EL (cell line): ENCODE results near the gene RPS6KA5.

Experiments
- DNase-seq: peaks from one replicate; pipeline ENCODE4 v3.0.0-alpha.2; 2016

RPS6KA5 gene

GRCh38 chr14:91021991-91022621 is 38.3 kb downstream of the RPS6KA5 start:
- DNase-seq, result no peak

- no peak for DNase-seq
These were observed 39.3 kb downstream of the RPS6KA5 start for GRCh38 chr14:91021115-91021514.

GRCh38 chr14:91019673-91020072 is 40.8 kb downstream of the RPS6KA5 start:
- no peak for DNase-seq

DNA sequence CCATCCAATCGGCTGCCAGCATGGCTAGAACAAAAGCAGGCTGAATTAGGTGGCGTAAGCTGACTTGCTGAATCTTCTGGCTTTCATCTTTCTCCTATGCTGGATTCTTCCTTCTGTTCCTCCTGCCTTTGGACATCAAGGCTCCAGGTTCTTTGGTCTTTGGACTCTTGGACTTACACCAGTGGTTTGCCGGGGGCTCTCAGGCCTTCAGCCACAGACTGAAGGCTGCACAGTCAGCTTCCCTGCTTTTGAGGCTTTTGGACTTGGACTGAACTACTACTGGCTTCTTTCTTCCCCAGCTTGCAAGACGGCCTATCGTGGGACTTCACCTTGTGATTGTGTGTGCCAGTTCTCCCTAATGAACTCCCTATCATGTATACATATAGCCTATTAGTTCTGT is 42.0 kb downstream of the RPS6KA5 start:
- no peak for DNase-seq

DNA sequence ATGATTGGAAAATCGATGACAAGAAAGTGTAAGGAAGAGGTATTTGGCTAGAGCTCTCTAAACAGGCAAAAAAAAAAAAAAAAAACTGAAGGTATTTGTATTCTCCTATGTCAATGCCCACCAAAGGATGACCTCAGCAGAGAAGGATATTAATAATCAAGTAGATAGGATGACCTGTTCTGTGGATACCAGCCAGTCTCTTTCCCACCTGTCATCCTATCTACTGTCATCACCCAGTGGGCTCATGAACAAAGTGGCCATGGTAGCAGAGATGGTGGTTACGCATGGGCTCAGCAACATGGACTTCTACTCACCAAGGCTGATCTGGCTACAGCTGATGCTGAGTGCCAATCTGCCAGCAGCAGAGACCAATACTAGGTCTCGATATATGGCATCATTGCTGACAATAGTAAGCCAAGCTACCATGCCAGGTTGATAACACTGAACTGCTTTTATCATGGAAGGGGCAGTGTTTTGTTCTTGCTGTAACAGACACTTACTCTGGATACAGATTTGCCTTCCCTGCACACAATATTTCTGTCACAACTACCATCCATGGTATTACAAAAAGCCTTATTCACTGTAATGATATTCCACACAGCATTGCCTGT is 43.5 kb downstream of the RPS6KA5 start:
- no peak for DNase-seq

DNA sequence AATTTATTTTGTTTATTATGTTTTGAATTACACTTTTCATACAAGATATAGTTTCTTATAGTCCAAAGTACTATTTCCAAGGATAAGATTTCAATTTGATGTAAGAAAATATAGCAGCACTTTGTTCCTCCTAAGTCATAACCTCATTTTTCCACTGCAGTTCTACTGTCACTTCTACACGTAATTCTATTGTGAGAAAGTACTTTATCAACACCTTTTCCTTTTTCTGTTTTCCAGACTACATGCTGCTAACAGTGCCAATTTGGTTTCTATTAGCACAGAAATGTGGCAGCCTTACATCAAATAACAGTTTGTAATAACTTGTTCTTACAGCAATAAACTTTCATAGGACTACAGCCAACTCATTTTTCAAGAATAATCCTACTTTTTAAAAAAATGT is 45.0 kb downstream of the RPS6KA5 start:
- DNase-seq, result no peak

DNA sequence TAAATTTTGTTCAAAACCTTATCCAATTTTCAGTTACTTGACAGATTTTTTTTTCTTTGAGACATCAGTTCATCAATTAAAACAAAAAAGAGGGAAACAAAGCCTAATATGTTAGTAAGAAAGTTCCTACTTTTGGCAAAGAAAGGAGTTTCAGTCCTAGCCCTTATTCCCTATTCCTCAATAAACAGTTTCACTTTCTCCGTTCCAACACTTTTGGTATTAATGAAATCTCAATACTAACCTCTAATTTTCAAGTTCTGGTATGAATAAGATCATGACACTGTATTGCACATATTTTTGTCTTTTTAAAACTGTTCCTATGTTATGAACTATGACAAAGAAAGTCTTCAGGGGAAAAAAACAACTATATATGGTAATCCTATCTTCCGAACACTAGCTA is 48.4 kb downstream of the RPS6KA5 start:
- DNase-seq, result no peak

DNA sequence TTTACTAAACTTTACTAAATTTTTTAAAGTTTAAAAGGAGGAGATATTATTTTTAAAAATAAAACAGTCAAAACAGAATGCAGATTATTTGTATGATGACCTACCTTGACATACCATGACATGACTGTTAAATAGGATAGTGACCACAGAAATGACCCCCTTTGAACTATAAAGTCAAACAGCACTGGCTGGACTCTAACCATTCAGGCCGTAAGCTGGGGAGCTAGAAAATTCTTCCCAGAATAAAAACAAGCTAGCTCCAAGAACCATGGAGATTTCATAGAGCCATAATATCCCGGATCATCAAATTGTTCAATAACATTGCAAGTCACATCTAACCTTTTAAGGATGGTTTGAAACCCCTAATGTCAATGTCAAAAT is 50.3 kb downstream of the RPS6KA5 start:
- no peak for DNase-seq

- DNase-seq, result no peak
These were observed 50.8 kb downstream of the RPS6KA5 start for GRCh38 chr14:91009501-91010152.

DNA sequence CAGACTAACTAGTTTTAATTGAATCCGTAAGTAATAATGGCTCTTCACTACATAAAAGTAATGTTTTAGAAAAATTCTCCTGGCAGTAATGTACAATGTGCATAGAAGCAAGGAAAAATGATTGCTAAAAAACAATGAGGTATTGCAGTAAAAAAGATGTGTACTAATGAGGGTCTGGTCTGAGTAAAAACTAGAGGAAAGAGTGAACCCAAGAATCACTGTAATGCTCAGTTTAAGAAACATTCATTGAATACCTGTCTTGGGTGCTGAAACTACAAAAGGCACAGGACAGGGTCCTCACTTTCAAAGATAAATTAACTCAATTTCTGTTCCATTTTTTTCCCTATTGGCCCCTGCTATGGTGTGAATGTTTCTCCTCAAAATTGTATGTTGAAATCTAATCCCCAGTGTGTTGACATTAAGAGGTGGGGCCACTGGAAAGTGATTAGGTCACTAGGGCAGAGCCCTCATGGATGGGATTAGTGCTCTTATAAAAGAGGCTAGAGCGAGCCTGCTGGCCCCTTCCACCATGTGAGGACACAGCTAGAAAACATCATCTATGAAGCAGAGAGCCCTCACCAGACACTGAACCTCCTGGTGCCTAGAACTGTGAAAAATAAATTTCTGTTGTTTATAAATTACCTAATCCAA is 51.6 kb downstream of the RPS6KA5 start:
- DNase-seq, result no peak

- DNase-seq, result no peak
These were observed 54.7 kb downstream of the RPS6KA5 start for GRCh38 chr14:91005716-91006115.

DNA sequence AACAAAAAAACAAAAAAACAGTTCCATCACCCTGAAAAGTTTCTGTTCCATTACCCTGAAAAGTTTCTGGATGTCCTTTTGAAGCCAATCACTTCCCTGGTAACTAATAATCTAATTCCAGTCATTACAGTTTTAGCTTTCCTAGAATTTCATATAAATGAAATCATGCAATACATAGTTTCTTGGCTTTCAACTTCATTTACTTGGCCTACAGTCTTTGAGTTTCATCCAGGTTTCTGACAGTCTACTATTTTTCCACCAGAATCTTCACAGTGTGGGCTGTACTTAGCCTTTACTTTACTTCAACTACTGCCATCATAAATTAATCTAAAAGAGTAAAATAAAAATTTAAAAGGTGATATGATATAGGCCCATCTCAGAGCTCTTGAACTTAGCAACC is 55.5 kb downstream of the RPS6KA5 start:
- DNase-seq, result no peak

DNA sequence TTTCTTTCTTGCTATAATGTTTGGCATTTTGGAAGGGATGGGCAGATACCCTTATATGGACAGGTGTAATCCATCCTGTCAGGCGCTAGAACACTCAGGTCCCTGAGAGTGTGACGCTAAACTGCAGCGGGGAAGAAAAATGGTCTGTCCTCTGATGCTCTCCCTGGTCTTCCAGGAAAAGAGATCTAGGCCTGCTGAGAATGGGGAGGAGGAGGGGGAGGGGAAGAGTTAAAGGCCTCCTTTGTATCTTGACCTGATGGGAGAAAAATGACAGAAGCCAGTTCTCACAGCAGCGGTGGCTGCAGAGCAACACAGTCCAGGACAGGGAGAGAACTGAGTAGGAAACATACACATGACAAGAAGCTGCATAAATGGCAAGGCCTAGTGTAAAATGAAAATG is 61.1 kb downstream of the RPS6KA5 start:
- no peak for DNase-seq

DNA sequence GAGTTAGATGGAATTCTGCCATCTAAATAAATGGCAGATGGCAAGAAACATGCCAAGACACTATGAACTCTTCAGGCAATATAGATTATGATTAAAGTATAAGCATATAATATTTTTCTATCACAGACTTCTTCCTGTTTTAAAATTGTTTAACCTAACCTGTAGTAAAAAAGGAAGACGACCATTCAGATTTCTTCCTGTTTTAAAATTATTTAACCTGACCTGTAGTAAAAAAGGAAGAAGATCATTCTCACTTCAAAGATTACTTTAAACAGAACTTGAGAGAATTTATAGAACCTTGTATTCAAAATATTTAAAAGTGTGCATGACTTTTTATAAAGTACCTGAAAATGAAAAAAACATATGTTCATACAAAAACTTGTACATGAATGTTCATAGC is 63.5 kb downstream of the RPS6KA5 start:
- DNase-seq, result no peak

- no peak for DNase-seq
These were observed 64.7 kb downstream of the RPS6KA5 start for GRCh38 chr14:90995785-90996184.

- DNase-seq, result no peak
These were observed 66.6 kb downstream of the RPS6KA5 start for GRCh38 chr14:90993792-90994191.

DNA sequence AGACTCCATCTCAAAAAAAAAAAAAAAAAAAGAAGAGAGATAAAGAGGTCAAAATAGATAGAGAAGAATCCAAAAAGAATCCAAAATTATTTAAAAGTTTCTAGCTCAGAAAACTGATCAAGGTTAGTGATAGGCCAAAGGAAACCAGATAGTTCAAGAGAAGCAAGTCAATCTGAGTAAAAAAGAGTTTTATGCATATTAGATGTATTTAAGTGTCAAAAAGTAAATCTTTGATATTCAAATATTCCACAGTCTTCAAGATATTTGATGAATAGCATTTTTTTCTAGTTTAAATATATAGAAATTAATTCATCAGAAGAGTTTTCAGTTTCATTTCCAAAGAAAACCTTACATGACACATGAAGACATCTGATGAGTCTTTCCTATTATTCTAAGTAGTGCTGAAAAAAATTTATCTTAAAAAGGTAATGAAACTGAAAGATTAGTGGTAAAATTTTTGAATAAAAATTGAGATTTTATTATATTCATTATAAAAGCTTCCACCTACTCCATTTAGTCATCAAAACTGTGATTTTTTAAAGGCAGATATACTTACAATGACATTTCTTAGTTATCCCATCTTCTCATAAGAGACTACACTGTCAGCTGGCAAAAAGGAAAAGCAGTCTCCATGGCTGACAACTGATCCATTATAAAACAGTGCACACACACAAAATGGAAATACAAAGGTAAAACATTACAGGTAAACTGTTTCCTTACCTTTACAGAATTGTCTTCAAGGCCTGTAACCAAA is 68.6 kb downstream of the RPS6KA5 start:
- no peak for DNase-seq

DNA sequence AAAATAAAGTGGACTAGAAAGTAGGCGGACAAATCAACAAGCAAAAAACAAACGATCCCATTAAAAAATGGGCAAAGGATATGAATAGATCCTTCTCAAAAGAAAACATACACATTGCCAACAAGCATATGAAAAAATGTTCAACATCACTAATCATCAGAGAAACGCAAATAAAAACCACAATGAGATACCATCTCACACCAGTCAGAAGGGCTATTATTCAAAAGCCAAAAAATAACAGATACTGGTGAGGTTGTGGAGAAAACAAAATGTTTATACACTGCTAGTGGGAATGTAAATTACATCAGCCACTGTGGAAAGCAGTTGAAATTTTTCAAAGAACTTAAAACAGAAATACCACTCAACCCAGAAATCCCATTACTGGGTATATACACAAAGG is 70.3 kb downstream of the RPS6KA5 start:
- DNase-seq, result no peak

- DNase-seq, result no peak
These were observed 73.3 kb downstream of the RPS6KA5 start for GRCh38 chr14:90987140-90987539.

DNA sequence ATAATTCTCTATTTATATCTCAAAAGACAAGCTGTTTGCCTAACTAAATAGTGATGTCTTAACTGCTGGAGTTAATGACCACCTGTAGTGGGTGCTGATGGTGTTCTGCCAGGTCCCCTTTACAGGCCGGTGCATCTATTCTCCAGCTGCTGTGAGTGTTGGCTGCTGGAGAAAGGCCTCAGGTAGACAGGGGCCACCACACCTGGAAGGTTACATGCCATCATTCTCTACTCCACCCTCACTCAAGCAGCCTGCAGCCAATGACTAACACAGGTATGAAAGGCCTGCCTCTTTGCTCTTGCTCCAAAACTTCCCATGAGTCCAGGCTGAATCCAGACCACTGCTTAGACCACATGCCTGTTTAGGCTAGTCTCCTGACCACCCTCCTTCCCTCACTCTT is 73.9 kb downstream of the RPS6KA5 start:
- no peak for DNase-seq

DNA sequence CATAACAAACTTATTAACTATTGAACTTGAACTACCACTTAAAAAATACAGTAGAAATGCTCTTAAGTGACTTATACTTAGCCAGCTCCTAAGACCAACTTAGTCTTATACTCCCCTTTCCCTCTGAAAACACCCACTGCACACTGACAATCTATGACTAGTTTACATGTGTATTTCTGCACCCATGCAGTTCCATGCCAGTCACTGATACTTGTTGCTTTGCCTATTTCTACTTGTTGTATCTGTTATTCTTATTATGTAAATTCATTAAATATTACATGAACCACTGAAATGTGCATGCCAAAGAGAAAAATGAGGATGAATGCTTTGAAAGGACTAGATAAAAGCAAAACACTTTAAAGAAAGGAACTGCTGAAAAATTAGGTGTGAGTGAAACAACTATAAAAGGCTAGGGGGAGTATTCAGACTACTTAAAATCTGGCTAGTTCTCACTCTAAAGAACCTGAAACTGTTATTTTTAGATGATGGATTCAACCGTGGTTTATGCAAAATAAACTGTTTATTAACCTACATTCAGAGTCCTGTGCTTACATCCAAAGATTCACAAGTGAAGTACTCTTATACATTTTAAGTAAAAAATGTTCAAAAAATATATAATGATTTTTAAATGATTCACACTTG is 74.7 kb downstream of the RPS6KA5 start:
- no peak for DNase-seq

- no peak for DNase-seq
These were observed 76.9 kb downstream of the RPS6KA5 start for GRCh38 chr14:90983560-90983959.

GRCh38 chr14:90981636-90982035 is 78.8 kb downstream of the RPS6KA5 start:
- no peak for DNase-seq
